Measurements from ENCODE around the gene LYZL4.
A peak's percentile ranks its signal among the peaks of the same experiment; 100 is the strongest.

LYZL4 gene

DNA sequence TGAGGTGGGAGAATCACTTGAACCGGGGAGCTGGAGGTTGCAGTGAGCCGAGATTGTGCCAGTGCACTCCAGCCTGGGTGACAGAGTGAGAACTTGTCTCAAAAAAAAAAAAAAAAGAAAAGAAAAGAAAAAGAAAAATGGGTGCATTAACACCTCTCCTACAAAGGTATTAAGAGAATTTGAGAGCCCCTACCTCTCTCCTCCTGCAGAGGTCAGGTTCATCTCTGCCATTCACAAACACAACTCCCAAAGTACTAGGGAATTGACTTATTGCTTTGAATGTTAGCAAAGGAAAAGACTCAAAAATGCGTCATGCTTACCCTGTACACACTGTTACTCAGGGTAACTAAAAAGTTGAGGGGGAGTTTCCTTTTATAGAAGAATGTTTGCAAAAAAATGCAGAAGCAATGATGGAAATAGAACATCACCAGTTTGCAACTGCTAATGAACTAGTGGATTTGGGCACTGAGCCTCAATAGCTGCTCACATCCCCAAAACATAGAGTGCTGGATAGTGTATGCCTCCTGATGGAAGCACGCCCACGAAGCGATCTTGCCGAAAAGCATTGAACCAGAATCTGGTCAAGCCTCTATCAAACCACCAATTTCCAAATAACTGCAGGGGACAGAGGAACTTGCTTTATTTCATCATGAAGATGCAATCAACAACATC, 15.5 kb upstream of the LYZL4 start:
- DNase-seq, result no peak

DNA sequence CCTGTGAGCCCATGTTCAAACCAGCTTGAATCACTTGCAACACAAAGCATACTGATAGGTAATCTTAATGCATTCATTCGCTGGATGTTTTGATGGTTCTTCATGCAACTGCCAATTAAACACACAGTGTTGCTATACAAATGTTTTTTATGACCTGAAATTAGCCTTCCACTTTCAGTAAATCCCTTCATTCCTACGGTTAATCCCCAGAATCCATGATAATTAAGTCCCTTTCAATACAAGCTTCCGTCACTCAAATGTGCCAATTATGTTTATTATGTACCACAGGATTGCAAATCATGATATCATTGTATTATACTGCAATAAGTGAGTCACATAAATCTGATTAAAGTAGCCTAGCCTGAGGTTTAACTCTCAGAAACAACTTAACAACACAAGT, 14.5 kb upstream of the LYZL4 start:
- DNase-seq, result no peak

DNA sequence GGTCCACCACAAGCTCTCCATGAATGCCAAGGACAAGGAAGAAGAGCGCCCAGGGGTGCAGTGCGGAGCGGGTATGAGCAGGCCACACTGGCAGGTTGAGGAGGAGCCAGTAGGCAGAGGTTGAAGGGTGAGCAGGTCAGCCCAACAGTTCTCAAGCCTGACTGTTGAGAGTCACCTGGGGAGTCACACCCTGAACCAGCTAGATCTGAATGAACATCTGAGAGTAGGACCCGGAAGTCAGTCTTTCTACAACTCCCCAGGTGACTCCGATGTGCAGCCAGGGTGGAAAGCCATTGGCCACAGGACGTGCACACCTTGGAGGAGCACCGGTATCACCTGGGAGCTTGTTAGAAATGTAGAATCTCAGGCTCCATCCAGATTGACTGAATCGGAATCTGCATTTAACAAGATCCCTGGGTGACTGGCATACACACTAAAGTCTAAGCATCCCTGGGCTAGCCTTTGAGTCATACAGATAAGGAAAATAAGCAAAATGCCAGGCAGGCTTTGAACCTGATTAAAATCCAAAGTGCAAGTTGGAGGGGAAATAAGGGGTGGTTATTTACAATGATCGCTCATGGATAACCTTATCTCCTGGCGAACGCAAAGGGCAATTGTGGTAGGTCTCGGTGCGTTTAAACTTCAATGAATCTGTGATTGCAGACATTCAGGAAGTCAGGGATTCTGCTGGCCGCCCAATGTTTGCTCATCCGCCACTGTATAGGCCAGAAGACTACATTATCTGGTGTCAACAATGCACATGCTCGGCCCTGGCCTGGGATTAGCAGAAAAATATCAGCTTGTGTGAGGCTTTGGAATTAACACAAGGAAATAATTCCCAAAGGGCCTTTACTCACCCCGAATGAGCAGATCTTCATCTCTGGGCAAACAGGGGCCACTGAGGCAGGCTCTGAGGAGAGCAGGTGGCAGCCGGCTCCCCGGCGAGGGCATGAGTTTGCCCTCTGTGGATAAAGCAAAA, 11.7 kb upstream of the LYZL4 start:
- no peak for DNase-seq

DNA sequence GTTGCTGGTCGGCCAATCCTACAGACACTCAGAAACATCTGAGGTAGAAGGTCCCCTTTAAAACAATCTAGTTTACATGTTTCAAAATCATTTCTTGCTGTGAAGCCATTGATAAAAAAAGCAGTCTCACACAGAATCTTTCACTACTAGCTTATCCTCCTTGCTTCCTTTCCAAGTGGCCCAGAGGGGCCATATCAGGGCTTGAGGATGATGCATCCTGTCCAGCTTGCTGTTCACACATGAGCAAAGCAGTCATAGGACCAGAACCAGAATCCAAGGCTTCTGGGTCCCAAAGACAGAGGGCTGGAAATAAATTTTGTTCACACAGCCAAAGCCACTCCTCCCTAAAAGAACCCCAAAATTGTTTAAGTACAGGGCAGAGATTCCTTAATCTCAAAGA, 9.2 kb upstream of the LYZL4 start:
- no peak for DNase-seq

DNA sequence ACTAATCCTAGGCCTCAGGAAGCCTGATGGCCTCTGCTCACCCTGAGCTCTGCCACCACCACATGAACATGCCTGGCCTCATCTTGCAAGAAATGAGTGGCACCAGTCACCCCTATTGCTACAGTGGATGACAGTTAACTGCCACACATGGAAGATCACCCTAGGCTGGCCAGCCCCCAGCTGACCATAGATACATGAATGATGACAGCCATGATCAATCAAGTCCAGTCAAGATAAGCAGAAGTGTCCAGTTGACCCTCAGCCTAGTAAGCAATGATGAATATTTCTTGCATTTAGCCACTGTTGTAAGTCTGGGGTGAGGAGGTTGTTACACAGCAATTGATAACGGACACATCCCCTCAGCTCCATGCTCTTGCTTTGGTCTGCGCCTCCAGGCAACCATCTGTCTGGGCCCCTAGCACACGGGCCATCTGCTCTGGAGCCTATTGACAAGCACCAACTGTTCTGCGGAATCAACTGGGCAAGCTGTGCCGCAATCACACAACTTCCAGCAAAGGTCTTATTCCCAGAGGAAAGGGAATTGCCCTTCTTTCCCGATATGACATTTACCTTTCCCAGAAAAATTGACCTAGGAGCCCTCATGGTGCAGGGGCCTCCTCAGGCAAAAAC, 2.2 kb upstream of the LYZL4 start:
- no peak for DNase-seq

DNA sequence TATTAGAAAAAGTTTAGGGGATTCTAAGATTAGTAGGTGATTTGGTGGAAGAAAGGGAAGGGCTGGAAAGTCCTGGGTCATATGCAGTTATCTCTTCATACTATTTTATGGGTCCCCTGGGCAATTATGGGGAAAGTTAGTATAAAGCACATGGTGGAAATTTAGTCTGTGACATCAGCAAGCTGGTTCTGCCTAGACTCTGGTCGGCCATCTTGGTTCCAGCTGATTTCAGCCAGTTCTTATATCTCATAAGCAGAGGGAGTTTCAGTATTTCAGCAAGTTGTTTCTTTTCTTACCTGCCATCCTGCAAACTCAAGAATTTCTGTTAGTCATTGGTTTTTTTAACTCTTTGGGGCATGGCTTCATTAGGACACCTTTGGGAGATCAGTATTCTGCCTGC, 1.0 kb upstream of the LYZL4 start:
- DNase-seq, result no peak

DNA sequence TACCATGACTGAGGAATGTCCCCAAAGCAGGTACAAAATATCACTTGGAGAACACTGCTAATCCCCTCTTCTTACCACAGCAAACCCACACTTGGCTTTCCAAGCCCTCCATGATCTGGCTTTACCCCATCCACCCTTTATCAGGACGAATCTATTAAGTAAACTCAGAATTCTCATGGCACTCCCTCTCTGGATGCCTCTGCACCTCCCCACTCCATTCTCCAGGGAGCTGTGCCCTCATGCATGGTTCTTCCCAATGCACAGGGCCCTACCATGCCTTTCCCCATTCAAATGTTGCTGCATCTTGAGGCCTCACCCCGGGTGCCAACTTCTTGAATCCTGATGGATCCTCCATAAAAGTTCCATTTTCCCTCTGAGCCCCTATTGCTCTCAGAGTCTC, 2.3 kb downstream of the LYZL4 start:
- no peak for DNase-seq

DNA sequence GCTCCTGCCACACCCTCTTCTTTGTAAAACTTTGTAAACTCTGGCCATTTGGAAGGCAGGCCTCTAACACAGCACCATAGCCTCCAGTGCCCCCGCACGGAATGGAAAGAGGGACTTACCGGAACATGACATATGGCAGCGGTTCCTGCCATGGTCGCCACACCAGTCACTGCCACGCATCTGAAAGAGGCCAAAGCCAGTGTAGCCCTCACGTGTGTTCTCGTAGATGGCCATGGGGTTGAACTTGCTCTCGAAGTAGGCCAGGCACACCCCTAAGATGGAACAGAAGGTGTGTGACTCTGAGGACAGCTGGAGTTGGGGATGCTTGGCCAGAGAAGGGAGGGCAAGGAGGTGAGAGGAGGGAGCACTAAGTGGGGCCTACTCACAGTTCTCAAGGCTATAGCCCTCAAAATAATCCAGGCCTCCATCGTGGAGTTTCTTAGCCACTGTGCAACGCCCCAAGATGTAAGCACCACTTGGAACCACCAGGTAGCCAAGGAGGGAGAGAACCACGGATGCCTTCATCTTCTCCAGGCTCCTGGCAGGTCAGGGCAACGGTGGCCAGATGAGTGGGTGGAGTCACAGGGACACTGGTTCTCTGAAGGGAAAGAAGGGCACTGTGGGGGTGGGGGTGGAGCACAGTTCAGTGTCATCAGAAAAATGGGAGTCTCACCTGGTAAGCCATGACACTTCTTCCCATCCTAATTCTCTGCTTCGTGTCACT, 3.5 kb downstream of the LYZL4 start:
- no peak for DNase-seq

DNA sequence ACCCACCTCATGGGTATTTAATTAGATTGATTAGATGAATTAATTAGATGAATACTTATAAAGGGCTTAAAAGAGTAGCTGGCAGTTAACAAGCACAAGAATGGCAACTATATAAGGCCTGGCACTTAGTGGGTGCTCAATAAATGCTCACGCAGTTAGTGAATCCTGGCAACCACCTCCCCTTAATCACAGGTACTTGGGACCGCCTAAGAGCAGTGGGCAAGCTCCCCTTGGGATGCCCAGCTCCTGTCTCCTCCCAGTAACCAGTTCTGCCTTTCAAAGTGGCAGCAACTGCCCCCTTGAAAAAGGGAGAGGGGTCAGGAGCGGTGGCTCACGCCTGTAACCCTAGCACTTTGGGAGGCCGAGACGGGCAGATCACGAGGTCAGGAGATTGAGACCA, 4.6 kb downstream of the LYZL4 start:
- no peak for DNase-seq

DNA sequence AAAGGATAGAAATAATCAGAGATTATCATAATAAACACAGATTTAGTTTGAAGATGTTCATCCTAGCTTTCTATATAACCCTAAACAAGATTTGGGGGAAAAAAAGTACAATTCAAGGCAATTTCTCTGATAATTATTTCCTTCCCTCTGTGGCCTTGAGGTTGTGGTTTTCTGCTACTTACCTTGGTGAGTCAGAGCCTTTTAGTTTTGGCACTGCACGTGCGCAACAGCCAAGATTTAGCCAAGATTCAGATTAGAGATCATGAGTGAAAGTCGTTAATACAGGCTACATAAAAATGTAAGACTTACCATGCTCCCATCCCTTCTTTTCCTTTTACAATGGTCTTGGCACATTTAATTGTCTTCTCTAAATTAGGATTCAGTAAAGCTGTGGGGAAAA, 6.7 kb downstream of the LYZL4 start:
- no peak for DNase-seq

DNA sequence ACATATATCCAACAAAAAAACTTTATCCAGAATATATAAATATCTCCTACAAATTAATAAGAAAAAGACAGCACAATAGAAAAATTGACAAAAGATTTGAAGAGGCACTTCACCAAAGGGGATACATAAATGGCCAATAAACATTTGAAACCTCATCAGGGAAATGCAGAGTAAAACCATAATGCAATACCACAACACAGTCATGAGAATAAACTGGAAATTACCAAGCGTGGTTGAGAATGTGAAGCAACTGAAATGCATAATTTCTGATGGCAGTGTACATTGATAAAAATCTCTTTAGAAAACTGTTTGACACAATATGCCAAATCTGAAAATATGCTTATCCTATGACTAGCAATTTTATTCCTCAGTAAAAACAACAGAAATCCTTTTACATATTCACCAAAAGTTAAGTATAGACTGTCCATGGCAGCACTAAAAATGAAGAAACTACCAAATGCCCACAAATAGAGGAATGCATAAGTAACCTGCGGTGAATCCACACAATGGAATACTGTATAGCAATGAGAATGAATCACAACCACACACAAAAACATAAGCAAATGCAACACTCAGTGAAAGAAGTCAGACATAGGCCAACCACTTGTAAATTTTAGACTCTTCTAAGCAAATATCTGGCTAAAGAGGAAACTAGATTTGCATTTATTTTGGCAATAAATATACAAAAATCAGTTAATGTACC, 7.9 kb downstream of the LYZL4 start:
- DNase-seq, result no peak

DNA sequence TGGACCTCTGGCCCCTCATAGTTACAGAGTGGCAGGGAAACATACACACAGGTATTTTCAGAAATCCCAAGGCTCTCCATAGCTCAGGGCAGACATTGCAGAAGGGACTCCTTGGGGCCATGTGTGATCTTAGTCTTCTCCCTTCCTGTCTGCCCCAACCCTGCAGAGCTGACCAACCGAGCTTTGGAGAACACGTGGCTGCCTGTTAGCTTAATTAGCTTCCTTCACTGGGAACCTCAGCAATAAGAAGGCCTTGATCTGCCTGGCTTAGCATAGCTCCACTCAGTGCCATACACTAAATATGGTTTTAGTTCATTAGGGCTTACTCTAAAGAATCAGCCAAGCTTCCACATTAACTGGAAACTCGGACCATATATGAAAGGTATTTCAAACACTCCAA, 12.3 kb downstream of the LYZL4 start:
- DNase-seq, result no peak

DNA sequence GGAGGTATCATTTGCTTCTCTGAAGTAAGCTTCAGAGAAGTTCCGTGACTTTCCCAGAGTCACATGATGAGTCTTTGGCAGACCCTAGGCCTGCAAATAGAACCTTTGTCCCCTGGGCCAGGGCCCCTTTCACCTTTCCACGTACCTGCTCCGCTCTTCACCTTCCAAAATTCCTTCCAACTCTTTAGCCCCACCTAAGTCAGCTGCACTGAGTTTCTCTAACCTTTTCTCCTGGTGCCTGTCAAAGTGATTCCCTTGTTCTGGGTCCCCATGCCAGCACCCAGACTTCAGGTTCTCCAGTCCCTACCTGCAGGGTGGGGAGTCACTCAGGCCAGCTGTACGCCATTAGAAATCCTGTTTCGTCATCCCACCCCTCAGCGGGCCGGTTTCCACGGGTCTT, 12.8 kb downstream of the LYZL4 start:
- no peak for DNase-seq

DNA sequence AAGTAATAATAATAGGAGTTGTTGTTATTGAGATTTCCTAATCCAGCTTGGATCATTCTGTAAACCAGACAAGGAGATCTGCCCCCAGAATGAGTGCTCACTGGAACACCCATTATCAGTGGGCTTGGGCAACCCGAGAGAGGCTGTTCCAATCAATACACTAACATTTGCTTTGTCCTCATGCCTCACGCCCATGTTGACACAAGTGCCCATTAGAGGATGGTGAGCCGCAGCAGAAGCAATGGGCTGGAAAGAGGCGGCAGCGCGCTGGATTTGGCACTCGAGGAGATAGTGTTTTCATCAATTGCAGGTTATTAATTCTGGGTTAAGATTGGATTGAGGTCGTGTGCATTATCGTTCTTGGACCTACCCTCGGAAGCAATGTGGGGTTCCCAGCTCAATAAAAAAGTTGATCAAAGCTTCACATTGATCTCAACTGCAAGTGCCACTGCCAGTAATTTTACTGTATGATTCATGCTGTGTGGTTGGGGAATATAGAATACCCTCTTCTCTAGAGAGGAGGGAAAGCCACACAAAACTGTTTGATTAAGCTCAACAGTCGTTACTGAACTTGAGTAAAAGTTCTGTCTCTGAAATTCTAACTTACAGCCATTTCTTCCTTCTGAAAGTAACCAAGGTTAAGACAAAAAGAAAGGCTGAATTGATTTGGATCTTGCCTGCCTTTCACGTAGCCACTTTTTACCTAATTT, 15.7 kb downstream of the LYZL4 start:
- DNase-seq, result no peak

DNA sequence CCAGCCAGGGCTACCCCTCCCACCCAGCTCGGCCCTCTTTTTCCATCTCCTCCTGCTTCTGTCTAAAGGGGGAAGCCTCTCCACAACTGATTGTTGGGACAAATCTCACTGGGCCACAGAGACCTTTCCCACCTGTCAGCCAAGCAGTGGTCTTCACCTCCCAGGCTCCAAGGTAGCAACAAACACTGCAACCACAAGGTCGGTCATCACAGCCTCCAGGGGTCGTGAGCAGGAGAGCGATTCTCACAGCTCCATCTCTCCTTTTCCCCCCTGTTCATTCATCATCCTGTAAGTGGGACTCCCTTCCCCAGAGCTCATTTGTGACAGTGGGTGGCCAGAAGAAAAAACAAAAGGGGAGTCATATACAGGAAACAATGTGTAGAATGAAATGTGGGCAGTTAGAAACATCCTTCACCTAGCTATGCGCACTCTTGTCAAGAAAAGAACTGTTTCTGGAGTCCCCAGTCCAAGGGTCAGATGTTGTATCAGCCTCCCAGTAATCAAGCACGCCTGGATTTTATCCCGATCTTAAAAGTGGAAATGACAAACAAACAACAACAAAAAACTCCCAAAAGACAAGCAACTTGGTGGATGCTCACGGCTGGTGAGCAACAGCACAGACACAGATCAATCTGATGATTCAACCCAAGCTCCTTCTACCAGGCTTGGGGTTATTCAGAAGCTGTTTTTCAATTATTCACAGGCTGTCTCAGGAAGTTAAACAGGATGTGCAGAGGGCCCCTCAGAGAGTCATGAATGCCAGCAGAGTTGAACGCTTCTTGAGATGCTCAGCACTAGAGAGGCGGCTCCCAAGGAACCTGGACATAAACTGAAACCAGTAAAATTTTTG, 22.4 kb downstream of the LYZL4 start:
- peak; percentile 17 for DNase-seq

DNA sequence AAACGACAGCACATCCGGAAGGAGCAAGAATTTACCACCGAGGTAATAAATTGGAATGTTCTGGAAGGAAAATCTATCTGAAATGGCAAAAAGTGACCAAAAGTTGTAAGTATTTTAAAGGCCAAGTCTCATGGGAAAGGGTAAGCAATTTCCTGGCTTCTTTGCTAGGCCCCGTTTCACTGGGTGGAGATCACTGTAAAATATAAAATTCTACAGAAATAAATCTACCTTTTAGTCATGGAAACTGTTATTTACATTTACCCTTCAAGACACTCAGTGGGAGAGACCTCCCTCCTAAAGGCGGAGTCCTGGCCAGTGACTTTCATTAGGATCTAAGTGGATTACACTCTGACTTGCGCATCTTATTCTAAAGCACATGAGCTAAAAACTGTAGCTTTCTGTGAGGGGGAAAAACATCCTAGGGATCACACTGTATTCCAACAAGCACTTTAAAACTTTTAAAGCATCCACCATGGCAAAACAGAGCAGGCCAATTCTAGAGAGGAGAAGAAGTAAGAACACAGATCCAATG, 28.8 kb downstream of the LYZL4 start:
- no peak for DNase-seq

DNA sequence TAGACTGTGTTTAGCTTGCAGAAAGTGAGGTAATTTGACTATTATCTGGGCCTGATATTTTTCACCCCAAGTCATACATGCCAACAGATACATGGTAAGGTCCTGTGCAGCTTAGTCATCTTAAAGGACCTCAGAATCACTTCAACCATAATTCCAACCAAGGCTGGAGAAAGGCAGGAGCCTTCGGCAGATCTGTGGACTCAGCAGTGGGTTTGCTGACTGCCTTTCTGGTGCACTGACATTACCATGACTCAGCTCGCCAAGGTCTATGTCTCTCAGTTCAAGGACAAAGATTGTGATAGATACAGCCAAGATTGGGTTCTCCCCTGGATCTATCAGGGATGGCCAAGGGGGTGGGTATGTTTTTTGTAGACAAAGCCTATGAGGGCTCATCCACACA, 32.7 kb downstream of the LYZL4 start:
- peak; percentile 18 for DNase-seq

DNA sequence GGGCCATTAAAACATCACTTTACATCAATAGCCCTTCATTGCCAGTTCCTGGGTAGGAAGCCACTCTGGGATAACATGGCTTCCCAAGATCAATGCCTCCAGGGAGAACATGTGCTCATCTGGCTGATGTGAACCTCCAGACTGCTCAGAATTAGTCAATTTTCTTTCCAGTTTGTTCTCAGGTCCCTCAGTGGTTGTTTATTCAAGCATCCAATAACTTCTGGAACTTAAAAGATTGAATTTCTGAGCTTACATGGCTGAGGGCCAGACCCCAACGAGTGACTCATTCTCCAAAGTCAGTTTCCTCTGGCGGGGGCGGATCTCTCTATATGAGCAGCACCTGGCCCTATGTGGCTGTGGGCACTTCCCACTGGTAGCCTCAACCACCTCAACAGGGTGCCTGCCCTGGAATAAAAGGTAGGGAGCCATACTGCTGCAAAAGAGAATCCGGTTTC, 34.0 kb downstream of the LYZL4 start:
- DNase-seq, result peak; percentile 82

DNA sequence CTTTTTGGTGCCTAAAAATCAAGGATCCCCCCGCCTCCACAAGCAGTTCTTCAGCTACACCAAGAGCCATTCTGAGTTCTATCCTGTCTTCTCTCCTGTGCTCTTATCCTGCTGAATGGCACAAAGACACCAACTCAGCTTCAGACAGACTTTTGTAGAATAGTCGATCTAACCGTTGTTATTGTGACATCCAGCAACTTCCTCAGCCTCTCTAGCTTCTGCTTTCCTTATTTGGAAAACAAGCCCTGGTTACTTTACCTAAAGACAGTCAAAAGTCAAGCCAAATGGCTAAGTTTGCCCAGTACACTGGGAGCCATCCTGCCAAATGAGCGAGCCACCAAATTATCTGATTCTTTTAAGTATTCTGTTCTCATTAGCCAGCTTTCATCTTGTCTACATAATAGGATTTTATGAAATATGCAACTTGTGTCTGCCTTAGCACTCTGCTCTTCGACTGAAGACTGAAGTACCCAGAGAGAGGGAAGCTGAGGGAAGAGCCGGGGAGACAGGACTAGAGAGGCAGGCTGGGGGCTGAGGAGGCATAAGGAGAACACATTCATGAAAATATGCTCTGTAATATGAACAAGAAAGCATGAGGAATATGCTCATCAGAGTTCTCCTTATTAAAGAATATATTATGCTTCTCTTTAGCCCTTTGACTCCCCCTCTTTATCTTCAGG, 35.1 kb downstream of the LYZL4 start:
- no peak for DNase-seq

DNA sequence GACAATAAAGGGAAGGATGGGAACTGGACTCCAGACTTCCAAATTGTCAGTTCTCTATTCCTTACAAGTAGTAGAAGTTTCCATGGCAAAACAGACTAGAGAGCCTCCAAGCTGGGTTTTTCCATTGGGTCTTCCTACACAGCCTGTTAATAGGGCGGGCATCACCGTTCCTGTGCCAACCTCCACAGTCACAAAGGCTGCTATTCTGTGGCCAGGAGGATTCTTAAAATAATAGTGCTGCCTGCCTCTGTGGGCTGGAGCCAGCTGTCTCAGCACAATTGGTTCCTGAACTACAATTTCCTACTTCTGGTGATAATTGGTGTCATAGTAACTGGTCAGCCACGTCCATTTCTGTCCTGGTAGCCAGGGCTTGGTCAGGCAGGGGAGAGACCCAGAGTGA, 38.6 kb downstream of the LYZL4 start:
- DNase-seq, result no peak
